OCI-LY1 (cell line): ENCODE results near the gene TMEM253.
A peak's percentile ranks its signal among the peaks of the same experiment; 100 is the strongest.

Experiments
- H2AFZ ChIP-seq: fragments of 200-600 bp; sonication (generic), shearing (Covaris generic); 2 replicates; pipeline ENCODE4 v1.6.0; 2014; ENCODE audit warnings: antibody characterized with exemption, mild to moderate bottlenecking, low read length
- H3F3A ChIP-seq: fragments of 200-600 bp; sonication (generic), shearing (Covaris generic); 2 replicates; pipeline ENCODE4 v1.6.0; 2014; ENCODE audit warnings: mild to moderate bottlenecking, antibody characterized with exemption, low read length, moderate library complexity; ENCODE audit not compliant: insufficient read depth
- H3K27ac ChIP-seq: fragments of 200-600 bp; sonication (generic); 2 replicates; pipeline ENCODE4 v1.5.1; 2014; ENCODE audit warnings: low read length, mixed run types, mild to moderate bottlenecking, low read depth; ENCODE audit not compliant: poor library complexity, severe bottlenecking
- H3K27me3 ChIP-seq: fragments of 200-600 bp; sonication (generic); 2 replicates; pipeline ENCODE4 v1.6.0; 2014; ENCODE audit warnings: antibody characterized with exemption, mild to moderate bottlenecking, low read length, moderate library complexity; ENCODE audit not compliant: insufficient read depth
- H3K36me3 ChIP-seq: fragments of 200-600 bp; sonication (generic); 2 replicates; pipeline ENCODE4 v1.6.1; 2014; ENCODE audit warnings: mild to moderate bottlenecking, antibody characterized with exemption, low read length, moderate library complexity, mixed read lengths; ENCODE audit not compliant: insufficient read depth
- H3K4me1 ChIP-seq: fragments of 200-600 bp; sonication (generic); 2 replicates; pipeline ENCODE4 v1.5.1; 2014; ENCODE audit warnings: mild to moderate bottlenecking, low read length, moderate library complexity; ENCODE audit not compliant: insufficient read depth, severe bottlenecking
- H3K4me2 ChIP-seq: fragments of 200-600 bp; sonication (generic), shearing (Covaris generic); 2 replicates; pipeline ENCODE4 v1.6.1; 2014; ENCODE audit warnings: low read length
- H3K4me3 ChIP-seq: fragments of 200-600 bp; sonication (generic); 2 replicates; pipeline ENCODE4 v1.5.1; 2014; ENCODE audit warnings: low read length, low read depth, mild to moderate bottlenecking, mixed read lengths; ENCODE audit not compliant: poor library complexity, severe bottlenecking
- H3K79me2 ChIP-seq: fragments of 200-600 bp; shearing (Covaris generic); 2 replicates; pipeline ENCODE4 v1.6.1; 2016; ENCODE audit warnings: mixed run types, low read length, mixed read lengths; ENCODE audit not compliant: insufficient read depth
- H3K9ac ChIP-seq: fragments of 200-600 bp; sonication (generic), shearing (Covaris generic); 2 replicates; pipeline ENCODE4 v1.6.1; 2014; ENCODE audit warnings: mild to moderate bottlenecking, low read length, mixed read lengths
- H3K9me2 ChIP-seq: fragments of 200-600 bp; sonication (generic), shearing (Covaris generic); 2 replicates; pipeline ENCODE4 v1.6.1; 2014; ENCODE audit warnings: low read depth, mild to moderate bottlenecking, low read length, mixed read lengths
- H3K9me3 ChIP-seq: fragments of 200-600 bp; shearing (Covaris generic); 2 replicates; pipeline ENCODE4 v1.6.1; 2014; ENCODE audit warnings: low read length, mixed read lengths
- H4K20me1 ChIP-seq: fragments of 200-600 bp; sonication (generic), shearing (Covaris generic); 2 replicates; pipeline ENCODE4 v1.6.0; 2016; ENCODE audit warnings: mild to moderate bottlenecking, low read length; ENCODE audit not compliant: insufficient read depth
- EZH2 ChIP-seq: fragments of 200-600 bp; sonication (generic), shearing (Covaris generic); IDR thresholded peaks from 2 replicates; pipeline ENCODE4 v1.8.0; 2017; ENCODE audit warnings: borderline replicate concordance, mixed run types, mild to moderate bottlenecking, antibody characterized with exemption, low read length, moderate library complexity, mixed read lengths
- TF ChIP-seq, protein P1 (sequence below): fragments of 200-600 bp; sonication (generic), shearing (Covaris generic); IDR thresholded peaks from 2 replicates; pipeline ENCODE4 v1.5.1; 2017; ENCODE audit warnings: mild to moderate bottlenecking, antibody characterized with exemption, low read length, moderate library complexity, mixed read lengths

The TMEM253 gene

DNA sequence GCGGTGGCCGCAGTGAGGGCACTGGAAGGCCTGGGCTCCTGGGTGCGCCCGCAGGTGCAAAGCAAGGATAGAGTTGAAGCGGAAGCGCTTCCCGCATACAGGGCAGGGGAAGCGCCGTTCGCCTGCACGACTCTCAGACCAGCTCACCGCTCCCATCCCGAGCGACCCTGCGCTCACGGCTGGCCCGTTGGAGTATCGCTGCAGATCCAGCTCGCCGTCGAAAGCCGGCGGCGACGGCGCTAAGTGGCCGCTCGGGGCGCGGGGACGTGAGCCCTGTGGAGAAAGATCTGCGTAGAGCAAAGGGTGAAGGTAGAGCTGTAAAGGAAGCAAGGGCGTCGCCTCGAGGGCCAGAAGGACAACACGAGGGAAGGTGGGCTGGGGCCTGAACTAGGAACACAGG lies 7.8 kb upstream of the TMEM253 start:
- H4K20me1 ChIP-seq, result no peaks in the 10 kb centered on the region
- no peaks in the 10 kb centered on the region for H3K9me2 ChIP-seq
- no peak overlapping the region for H3K9ac ChIP-seq
- H3K4me2 ChIP-seq, result no peak overlapping the region
- H3K27me3 ChIP-seq, result no peaks in the 10 kb centered on the region
- peaks cover 4% of the 10 kb centered on the region for H3K4me1 ChIP-seq
- no peak overlapping the region for H2AFZ ChIP-seq
- H3K4me3 ChIP-seq, result no peak overlapping the region
- H3K79me2 ChIP-seq, result no peaks in the 10 kb centered on the region
- no peak for TF ChIP-seq EZH2
- TF ChIP-seq, protein P1, sequence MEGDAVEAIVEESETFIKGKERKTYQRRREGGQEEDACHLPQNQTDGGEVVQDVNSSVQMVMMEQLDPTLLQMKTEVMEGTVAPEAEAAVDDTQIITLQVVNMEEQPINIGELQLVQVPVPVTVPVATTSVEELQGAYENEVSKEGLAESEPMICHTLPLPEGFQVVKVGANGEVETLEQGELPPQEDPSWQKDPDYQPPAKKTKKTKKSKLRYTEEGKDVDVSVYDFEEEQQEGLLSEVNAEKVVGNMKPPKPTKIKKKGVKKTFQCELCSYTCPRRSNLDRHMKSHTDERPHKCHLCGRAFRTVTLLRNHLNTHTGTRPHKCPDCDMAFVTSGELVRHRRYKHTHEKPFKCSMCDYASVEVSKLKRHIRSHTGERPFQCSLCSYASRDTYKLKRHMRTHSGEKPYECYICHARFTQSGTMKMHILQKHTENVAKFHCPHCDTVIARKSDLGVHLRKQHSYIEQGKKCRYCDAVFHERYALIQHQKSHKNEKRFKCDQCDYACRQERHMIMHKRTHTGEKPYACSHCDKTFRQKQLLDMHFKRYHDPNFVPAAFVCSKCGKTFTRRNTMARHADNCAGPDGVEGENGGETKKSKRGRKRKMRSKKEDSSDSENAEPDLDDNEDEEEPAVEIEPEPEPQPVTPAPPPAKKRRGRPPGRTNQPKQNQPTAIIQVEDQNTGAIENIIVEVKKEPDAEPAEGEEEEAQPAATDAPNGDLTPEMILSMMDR, result no peak
- H3F3A ChIP-seq, result no peaks in the 10 kb centered on the region
- no peaks in the 10 kb centered on the region for H3K9me3 ChIP-seq
- H3K36me3 ChIP-seq, result no peaks in the 10 kb centered on the region
- no peak overlapping the region for H3K27ac ChIP-seq

DNA sequence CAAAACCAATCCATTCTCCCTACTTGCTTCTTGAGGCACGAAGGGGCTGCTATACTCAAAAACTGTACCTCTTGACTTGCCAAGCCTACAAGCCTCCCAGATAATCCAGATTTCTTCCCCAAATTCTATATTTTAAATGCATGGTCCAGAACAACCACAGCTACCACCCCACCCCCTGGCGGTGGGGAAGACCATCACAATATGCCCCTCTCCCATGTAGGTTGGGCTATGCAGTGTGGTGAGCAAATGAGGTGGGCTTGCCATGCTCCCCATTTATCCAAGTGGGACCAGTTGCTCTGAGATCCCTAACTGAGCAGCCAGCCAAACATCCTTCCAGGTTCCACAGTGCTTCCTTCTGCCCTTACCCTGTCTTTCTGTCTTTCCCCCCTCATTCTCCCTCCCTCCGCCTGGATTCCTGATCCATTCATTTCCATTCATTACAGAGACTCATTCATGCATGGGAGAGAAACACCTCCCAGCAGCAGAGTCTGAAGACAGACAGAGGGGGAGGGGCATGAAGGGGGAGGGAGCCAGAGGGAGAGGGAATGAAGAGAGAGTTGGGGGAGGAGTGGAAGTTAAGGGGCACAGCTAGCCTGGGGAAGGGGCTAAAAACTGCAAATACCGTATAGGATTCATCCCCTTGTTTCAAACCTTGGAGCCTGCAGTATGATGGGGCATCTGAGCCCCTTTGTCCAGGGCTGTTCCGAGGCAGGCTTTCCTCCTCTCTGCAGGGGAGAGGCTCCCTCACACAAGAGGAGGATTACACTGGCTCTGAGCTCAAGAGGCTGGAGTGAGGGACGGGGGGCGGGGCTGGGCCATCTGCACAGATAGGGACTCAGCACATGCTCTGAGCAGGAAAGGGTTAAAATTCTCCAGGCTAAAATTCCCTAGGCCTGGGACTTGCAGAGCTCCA lies 6.8 kb upstream of the TMEM253 start:
- H3K4me1 ChIP-seq, result peaks cover 10% of the 10 kb centered on the region
- no peaks in the 10 kb centered on the region for H3K36me3 ChIP-seq
- H3K27me3 ChIP-seq, result no peaks in the 10 kb centered on the region
- H3K4me3 ChIP-seq, result no peak overlapping the region
- no peaks in the 10 kb centered on the region for H3K9me3 ChIP-seq
- H3K27ac ChIP-seq, result no peak overlapping the region
- H3K4me2 ChIP-seq, result no peak overlapping the region
- no peaks in the 10 kb centered on the region for H3K9me2 ChIP-seq
- H3F3A ChIP-seq, result no peaks in the 10 kb centered on the region
- TF ChIP-seq, protein P1, result peak; percentile 39; the same call in 1 of the 2 replicates
- no peak for TF ChIP-seq EZH2
- H3K9ac ChIP-seq, result no peak overlapping the region
- no peak overlapping the region for H2AFZ ChIP-seq
- H3K79me2 ChIP-seq, result no peaks in the 10 kb centered on the region
- no peaks in the 10 kb centered on the region for H4K20me1 ChIP-seq

DNA sequence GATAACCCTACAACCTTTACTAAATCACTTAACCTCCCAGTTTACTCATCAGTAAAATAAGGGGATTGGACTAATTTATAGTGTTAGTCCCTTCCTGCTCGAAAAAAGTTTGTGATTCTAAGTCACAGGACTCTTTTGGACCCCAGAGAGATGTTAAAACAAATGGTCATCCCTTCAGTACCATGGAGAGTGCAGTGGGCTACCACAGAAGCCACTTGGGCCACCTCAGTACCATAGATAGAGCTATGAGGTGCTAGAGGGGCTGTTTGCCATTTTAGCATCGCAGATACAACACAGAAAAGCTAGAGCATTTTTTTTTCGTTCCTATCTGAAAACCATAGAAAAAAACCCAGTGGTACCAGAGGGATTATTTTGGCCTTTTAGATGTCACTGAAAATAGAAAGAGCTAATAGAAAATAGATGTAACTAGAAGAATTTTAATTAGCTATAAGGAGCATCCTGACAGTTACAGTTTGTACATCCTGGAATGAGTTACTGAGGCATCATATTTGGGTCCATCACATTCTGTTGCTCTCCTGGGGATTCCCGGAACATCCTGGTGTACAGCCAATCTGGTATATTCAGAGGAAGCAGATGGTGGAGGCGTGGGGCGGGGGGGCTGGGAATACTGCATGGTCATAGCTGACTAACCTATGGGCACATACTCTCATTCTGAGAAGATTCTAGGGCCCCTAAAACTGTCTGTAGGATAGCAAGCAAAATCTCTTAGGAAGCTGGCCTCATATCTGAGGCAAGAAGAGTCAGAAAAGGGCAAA lies 5.2 kb upstream of the TMEM253 start:
- H3K4me1 ChIP-seq, result peaks cover 11% of the 10 kb centered on the region
- no peak overlapping the region for H2AFZ ChIP-seq
- H3K4me3 ChIP-seq, result no peak overlapping the region
- no peak overlapping the region for H3K9ac ChIP-seq
- no peaks in the 10 kb centered on the region for H4K20me1 ChIP-seq
- H3K79me2 ChIP-seq, result no peaks in the 10 kb centered on the region
- no peaks in the 10 kb centered on the region for H3K27me3 ChIP-seq
- no peaks in the 10 kb centered on the region for H3K9me3 ChIP-seq
- no peak overlapping the region for H3K4me2 ChIP-seq
- TF ChIP-seq EZH2, result no peak
- TF ChIP-seq, protein P1, result no peak
- no peaks in the 10 kb centered on the region for H3K36me3 ChIP-seq
- no peaks in the 10 kb centered on the region for H3F3A ChIP-seq
- no peak overlapping the region for H3K27ac ChIP-seq
- no peaks in the 10 kb centered on the region for H3K9me2 ChIP-seq
